Fibroblast of lung (primary cell): ENCODE data around the gene HMG20B. TPM values are rescaled to one million over a fixed set of nuclear protein-coding genes. Genes with fewer than 3 reads are reported as not detected.
A peak's percentile ranks its signal among the peaks of the same experiment; 100 is the strongest.

ENCODE experiments used
- DNase-seq, 2 donors: peaks; one replicate each; pipeline versions ENCODE4 v3.0.0 to v3.0.0-alpha.2; 2010; ENCODE audit warnings: low read depth in 2 of 2
- H2AFZ ChIP-seq: 2 replicates; pipeline ENCODE4 v1.5.1; 2012; ENCODE audit warnings: low read length, control low read depth, inconsistent platforms
- H3K27ac ChIP-seq: 2 replicates; pipeline ENCODE4 v1.5.1; 2011; ENCODE audit warnings: low read length, control low read depth; ENCODE audit not compliant: insufficient read depth
- H3K27me3 ChIP-seq: 2 replicates; pipeline ENCODE4 v1.5.1; 2011; ENCODE audit warnings: mild to moderate bottlenecking, low read length; ENCODE audit not compliant: control insufficient read depth, insufficient read depth
- H3K36me3 ChIP-seq: 2 replicates; pipeline ENCODE4 v1.5.1; 2011; ENCODE audit warnings: low read length; ENCODE audit not compliant: control insufficient read depth, insufficient read depth
- H3K4me1 ChIP-seq: 2 replicates; pipeline ENCODE4 v1.5.1; 2011; ENCODE audit warnings: low read length; ENCODE audit not compliant: control insufficient read depth, insufficient read depth; ENCODE audit errors: extremely low read depth
- H3K4me2 ChIP-seq: 2 replicates; pipeline ENCODE4 v1.5.1; 2011; ENCODE audit warnings: low read length, control low read depth; ENCODE audit not compliant: insufficient read depth; ENCODE audit errors: extremely low read depth
- H3K4me3 ChIP-seq, 4 experiments: fragments of 200-600 bp in 1 of 4; sonication (generic) in 1 of 4; replicated peaks in 1 of 4; 2 replicates each; pipeline ENCODE4 v1.5.1; 2011 to 2016; ENCODE audit warnings: low read length in 4 of 4, low read depth in 3 of 4, mild to moderate bottlenecking in 3 of 4, control low read depth in 2 of 4, inconsistent platforms in 1 of 4, mixed read lengths in 1 of 4; ENCODE audit not compliant: insufficient read depth in 1 of 4; ENCODE audit errors: control extremely low read depth in 1 of 4
- H3K79me2 ChIP-seq: 2 replicates; pipeline ENCODE4 v1.5.1; 2012; ENCODE audit warnings: mild to moderate bottlenecking, low read length, inconsistent platforms; ENCODE audit not compliant: control insufficient read depth, insufficient read depth
- H3K9ac ChIP-seq: 2 replicates; pipeline ENCODE4 v1.5.1; 2011; ENCODE audit warnings: mild to moderate bottlenecking, low read length, control low read depth; ENCODE audit not compliant: insufficient read depth
- H3K9me3 ChIP-seq: 2 replicates; pipeline ENCODE4 v1.5.1; 2012; ENCODE audit warnings: low read depth, low read length; ENCODE audit not compliant: control insufficient read depth, insufficient read depth
- H4K20me1 ChIP-seq: 2 replicates; pipeline ENCODE4 v1.5.1; 2011; ENCODE audit warnings: low read length; ENCODE audit not compliant: control insufficient read depth, insufficient read depth; ENCODE audit errors: extremely low read depth
- CTCF ChIP-seq, 2 donors: IDR thresholded peaks in 1 of 2; conservative IDR thresholded peaks in 1 of 2; 1 replicate in 1 of 2; 2 replicates in 1 of 2; pipeline ENCODE4 v1.5.1; 2011 to 2012; ENCODE audit warnings: low read length in 2 of 2, control low read depth in 1 of 2, inconsistent platforms in 1 of 2, low read depth in 1 of 2, mild to moderate bottlenecking in 1 of 2
- EZH2 ChIP-seq: IDR thresholded peaks from 2 replicates; pipeline ENCODE4 v1.5.1; 2012; ENCODE audit warnings: low read length, control low read depth, mild to moderate bottlenecking; ENCODE audit errors: missing control alignments
- polyA plus RNA-seq, 2 donors: library from polyadenylated mRNA; depleted of rRNA in 1 of 2; stranded (reverse) in 1 of 2; unstranded in 1 of 2; fragments of >200 nt; gene quantifications; 2 replicates each; pipeline ENCODE4 v1.2.1, GENCODE V29; 2011 to 2012; ENCODE audit warnings: missing spikeins in 1 of 2
- total RNA-seq: library from RNA; depleted of rRNA; stranded (reverse); fragments of >200 nt; gene quantifications from 2 replicates; pipeline ENCODE4 v1.2.1, GENCODE V29; 2014

Gene HMG20B
- total and polyA plus RNA-seq, 2 donors (not counting 1 experiment from before 2014, with no cell fraction given), result 27.3 to 63.6 TPM

GRCh38 chr19:3555653-3556422, 16.9 kb upstream of the HMG20B start:
- Histone ChIP-seq H3K9ac (peak overlapping the region; percentile 4), H3K79me2 (peaks cover 19% of the 10 kb centered on the region), H2AFZ (no peak overlapping the region)

GRCh38 chr19:3556423-3556977, 16.2 kb upstream of the HMG20B start:
- Histone ChIP-seq H3K79me2 (peaks cover 19% of the 10 kb centered on the region), H2AFZ (no peak overlapping the region), H3K36me3 (no peaks in the 10 kb centered on the region), H4K20me1 (no peaks in the 10 kb centered on the region), H3K4me3 (peak overlapping the region; percentile 41 to 79 (median 66)), H3K9ac (peak overlapping the region; percentile 70), H3K27me3 (no peaks in the 10 kb centered on the region), H3K9me3 (no peaks in the 10 kb centered on the region), H3K4me2 (peak overlapping the region; percentile 79), H3K27ac (peak overlapping the region; percentile 8), H3K4me1 (peaks cover 7% of the 10 kb centered on the region)
- DNase-seq, result no peak
- TF ChIP-seq CTCF (conservative IDR thresholded peaks at IDR 0.05 in 1 of 2, IDR thresholded peaks at IDR 0.05 in 1 of 2; ENCODE audit: low read depth in 1 of 2, low read length in 2 of 2) (no peak), EZH2 (no peak)

More at GRCh38 chr19:3555653-3556422, 16.9 kb upstream of the HMG20B start:
- H3K9me3 ChIP-seq, result no peaks in the 10 kb centered on the region
- DNase-seq, result no peak
- peaks cover 3% of the 10 kb centered on the region for H3K36me3 ChIP-seq
- no peaks in the 10 kb centered on the region for H4K20me1 ChIP-seq
- peak overlapping the region; percentile 41 to 79 (median 66) for H3K4me3 ChIP-seq
- peak overlapping the region; percentile 8 for H3K27ac ChIP-seq
- no peak for TF ChIP-seq EZH2
- no peak for TF ChIP-seq CTCF (conservative IDR thresholded peaks at IDR 0.05 in 1 of 2, IDR thresholded peaks at IDR 0.05 in 1 of 2; ENCODE audit: low read depth in 1 of 2, low read length in 2 of 2)
- no peaks in the 10 kb centered on the region for H3K27me3 ChIP-seq
- H3K4me2 ChIP-seq, result peak overlapping the region; percentile 79
- peaks cover 7% of the 10 kb centered on the region for H3K4me1 ChIP-seq

- Histone ChIP-seq H3K9ac (peak overlapping the region; percentile 70), H3K79me2 (peaks cover 19% of the 10 kb centered on the region), H3K4me2 (peak overlapping the region; percentile 79), H3K4me1 (peaks cover 7% of the 10 kb centered on the region), H4K20me1 (no peaks in the 10 kb centered on the region), H3K9me3 (no peaks in the 10 kb centered on the region), H3K36me3 (no peaks in the 10 kb centered on the region), H2AFZ (no peak overlapping the region), H3K27me3 (no peaks in the 10 kb centered on the region), H3K4me3 (peak overlapping the region; percentile 41 to 79 (median 66)), H3K27ac (peak overlapping the region; percentile 8)
- TF ChIP-seq EZH2 (no peak), CTCF (conservative IDR thresholded peaks at IDR 0.05 in 1 of 2, IDR thresholded peaks at IDR 0.05 in 1 of 2; ENCODE audit: low read depth in 1 of 2, low read length in 2 of 2) (no peak)
- peak in 1 of 2 donors; percentile 42 for DNase-seq
Observed at GRCh38 chr19:3556978-3557460, 15.7 kb upstream of the HMG20B start.
